HCEC 1CT (cell line): Measurements from ENCODE around the gene FNDC4.

ENCODE experiments used
- DNase-seq: peaks from one replicate; pipeline ENCODE4 v3.0.0-alpha.2; 2017

FNDC4 gene

GRCh38 chr2:27492557-27492956, 2.4 kb downstream of the FNDC4 start:
- DNase-seq = no peak

- DNase-seq = peak; percentile 98
Observed at GRCh38 chr2:27489498-27490397, 5.3 kb downstream of the FNDC4 start, which contains the start of gene IFT172. IFT172 (minus strand) TSS chr2:27489743; CDS start chr2:27489653, 90 bp downstream.

GRCh38 chr2:27489118-27489497, 5.9 kb downstream of the FNDC4 start:
- peak; percentile 16 for DNase-seq

GRCh38 chr2:27485496-27485895, 9.5 kb downstream of the FNDC4 start:
- DNase-seq = no peak

- no peak for DNase-seq
Observed at GRCh38 chr2:27471961-27472360, 23.0 kb downstream of the FNDC4 start.

- no peak for DNase-seq
Observed at GRCh38 chr2:27464443-27464842, 30.6 kb downstream of the FNDC4 start.

GRCh38 chr2:27461118-27461517, 33.9 kb downstream of the FNDC4 start:
- no peak for DNase-seq

GRCh38 chr2:27453968-27454367, 41.0 kb downstream of the FNDC4 start:
- no peak for DNase-seq

GRCh38 chr2:27451095-27451494, 43.9 kb downstream of the FNDC4 start:
- DNase-seq = no peak

GRCh38 chr2:27448381-27448780, 46.6 kb downstream of the FNDC4 start:
- DNase-seq = no peak

- no peak for DNase-seq
Observed at GRCh38 chr2:27446057-27446456, 48.9 kb downstream of the FNDC4 start.

GRCh38 chr2:27445615-27446014, 49.4 kb downstream of the FNDC4 start:
- DNase-seq = no peak

GRCh38 chr2:27445155-27445554, 49.8 kb downstream of the FNDC4 start:
- no peak for DNase-seq

GRCh38 chr2:27442920-27443282, 52.1 kb downstream of the FNDC4 start:
- DNase-seq = no peak

- no peak for DNase-seq
Observed at GRCh38 chr2:27441958-27442919, 52.8 kb downstream of the FNDC4 start, which contains the start of gene KRTCAP3. KRTCAP3 (plus strand) TSS chr2:27442381; CDS start chr2:27442413, 32 bp downstream.
